Right lobe of liver (tissue), 6 donors: ENCODE data around the gene LCLAT1. TPM values are rescaled to one million over a fixed set of nuclear protein-coding genes. Genes with fewer than 3 reads are reported as not detected.

Source experiments
- ATAC-seq, 4 donors: fragments of 200-7000 bp; cut with Tn5 transposase; one replicate each; pipeline ENCODE4 v1.9.1; 2020; ENCODE audit warnings: mild to moderate bottlenecking in 4 of 4, moderate library complexity in 4 of 4
- DNase-seq, 3 donors: peaks; one replicate each; pipeline ENCODE4 v3.0.0-alpha.2; 2020
- H3K27ac ChIP-seq, 3 donors: fragments of 200-600 bp; one replicate each; pipeline ENCODE4 v1.8.0; 2022
- H3K27me3 ChIP-seq, 2 donors: fragments of 200-600 bp; one replicate each; pipeline ENCODE4 v1.8.0; 2022
- H3K36me3 ChIP-seq, 4 donors: fragments of 200-600 bp; sonication (generic) in 1 of 4; one replicate each; pipeline versions ENCODE4 v1.5.1 to v1.8.0; 2017 to 2022; ENCODE audit warnings: control low read depth in 1 of 4
- H3K4me1 ChIP-seq, 4 donors: fragments of 200-600 bp; sonication (generic) in 1 of 4; one replicate each; pipeline versions ENCODE4 v1.5.1 to v1.8.0; 2017 to 2022; ENCODE audit warnings: control low read depth in 1 of 4
- H3K4me3 ChIP-seq, 3 donors: fragments of 200-600 bp; one replicate each; pipeline ENCODE4 v1.8.0; 2022
- H3K9me3 ChIP-seq, 4 donors: fragments of 200-600 bp; sonication (generic) in 1 of 4; one replicate each; pipeline versions ENCODE4 v1.5.1 to v1.8.0; 2017 to 2022; ENCODE audit warnings: control low read depth in 1 of 4
- CTCF ChIP-seq, 4 donors: fragments of 200-600 bp in 3 of 4; fragments of 450-650 bp in 1 of 4; IDR thresholded peaks; one replicate each; pipeline versions ENCODE4 v1.5.1 to v1.8.0; 2016 to 2022; ENCODE audit warnings: antibody characterized with exemption in 4 of 4, mild to moderate bottlenecking in 2 of 4
- POLR2A ChIP-seq: fragments of 450-650 bp; IDR thresholded peaks from one replicate; pipeline ENCODE4 v1.6.1; 2017; ENCODE audit warnings: antibody characterized with exemption, mild to moderate bottlenecking
- WGBS: methylation state at CpG from one replicate; pipeline ENCODE4 v1.1.6; 2018; ENCODE audit warnings: low coverage, low lambda C conversion rate; ENCODE audit not compliant: insufficient coverage; ENCODE audit errors: missing lambda C conversion rate; 5-methylcytosine and 5-hydroxymethylcytosine counted together
- intact Hi-C, 2 donors: fragments of 100-400 bp; cut with DNase I; formaldehyde crosslinking; loops; one replicate each; pipeline versions ENCODE4 v1.11.2 to v1.14.1; 2022
- total RNA-seq, 6 experiments: library from RNA; depleted of rRNA in 2 of 6; stranded (reverse); fragments of >200 nt in 2 of 6; fragmentation: NEBNext Ultra II Directional in 3 of 6; extraction: Animal tissue kit (Norgen Biotek cat#: 25700) in 3 of 6; gene quantifications; one replicate each; pipeline versions ENCODE4 v1.1.0 to v1.2.4, GENCODE V29; 2016 to 2023
- donor health status: DM: no; HTN: yes; CAD: no.
- donor health status: DM: no; HTN: no; CAD: no.
- donor health status: DM: no; HTN: no; CAD: no.
- donor health status: DM: no; HTN: yes; CAD: no.
- donor health status: DM: no; HTN: yes; CAD: no.

LCLAT1 gene
- total RNA-seq, 6 experiments from 2014 or later, result 11.1 to 14.0 (median 12.0) TPM

- intact Hi-C loops, result no loop called here
These were observed 119.6 kb downstream of the LCLAT1 start for GRCh38 chr2:30566631-30567030.

GRCh38 chr2:30567317-30567716 is 120.3 kb downstream of the LCLAT1 start:
- DNase-seq, result no peak
- ATAC-seq, result no peak
- intact Hi-C loops, result no loop called here
- TF ChIP-seq POLR2A, result no peak
- TF ChIP-seq CTCF (IDR thresholded peaks at IDR 0.05), result no peak
- H3K27me3 ChIP-seq, result no peaks in the 10 kb centered on the region
- WGBS, result 89% methylated on average over 4 of the region's 4 CpGs
- no peaks in the 10 kb centered on the region for H3K36me3 ChIP-seq
- no peak overlapping the region for H3K4me3 ChIP-seq
- no peak overlapping the region for H3K27ac ChIP-seq
- H3K4me1 ChIP-seq, result no peaks in the 10 kb centered on the region
- no peaks in the 10 kb centered on the region for H3K9me3 ChIP-seq

More at GRCh38 chr2:30566631-30567030, 119.6 kb downstream of the LCLAT1 start:
- Histone ChIP-seq H3K4me1 (no peaks in the 10 kb centered on the region), H3K27me3 (no peaks in the 10 kb centered on the region), H3K4me3 (no peak overlapping the region), H3K27ac (no peak overlapping the region), H3K9me3 (no peaks in the 10 kb centered on the region), H3K36me3 (no peaks in the 10 kb centered on the region)
- WGBS, result 96% methylated on average over 4 of the region's 4 CpGs
- DNase-seq (no peak), ATAC-seq (no peak)
- no peak for TF ChIP-seq POLR2A
- no peak for TF ChIP-seq CTCF (IDR thresholded peaks at IDR 0.05)

- TF ChIP-seq CTCF (IDR thresholded peaks at IDR 0.05) (no peak), POLR2A (no peak)
- no peak for DNase-seq
- H3K27ac ChIP-seq, result no peak overlapping the region
- H3K36me3 ChIP-seq, result no peaks in the 10 kb centered on the region
- no peak for ATAC-seq
- H3K4me3 ChIP-seq, result no peak overlapping the region
- no peaks in the 10 kb centered on the region for H3K27me3 ChIP-seq
- H3K4me1 ChIP-seq, result no peaks in the 10 kb centered on the region
- H3K9me3 ChIP-seq, result no peaks in the 10 kb centered on the region
- intact Hi-C loops, result no loop called here
These were observed 122.9 kb downstream of the LCLAT1 start for GRCh38 chr2:30569946-30570345.

GRCh38 chr2:30577151-30577550 is 130.1 kb downstream of the LCLAT1 start:
- TF ChIP-seq POLR2A (no peak), CTCF (IDR thresholded peaks at IDR 0.05) (no peak)
- intact Hi-C loops, result no loop called here
- H3K27ac ChIP-seq, result no peak overlapping the region
- H3K4me1 ChIP-seq, result no peaks in the 10 kb centered on the region
- ATAC-seq (no peak), DNase-seq (no peak)
- no peaks in the 10 kb centered on the region for H3K27me3 ChIP-seq
- WGBS, result 98% methylated on average over 4 of the region's 4 CpGs
- H3K36me3 ChIP-seq, result no peaks in the 10 kb centered on the region
- H3K9me3 ChIP-seq, result no peaks in the 10 kb centered on the region
- H3K4me3 ChIP-seq, result no peak overlapping the region

- Histone ChIP-seq H3K27ac (no peak overlapping the region), H3K27me3 (no peaks in the 10 kb centered on the region), H3K9me3 (no peaks in the 10 kb centered on the region), H3K36me3 (no peaks in the 10 kb centered on the region), H3K4me1 (no peaks in the 10 kb centered on the region), H3K4me3 (no peak overlapping the region)
- 64% methylated on average over 3 of the region's 3 CpGs for WGBS
- no peak for DNase-seq
- intact Hi-C loops, result no loop called here
- TF ChIP-seq CTCF (IDR thresholded peaks at IDR 0.05), result no peak
- TF ChIP-seq POLR2A, result no peak
- no peak for ATAC-seq
These were observed 133.3 kb downstream of the LCLAT1 start for GRCh38 chr2:30580391-30580790.
